Measurements from ENCODE around the gene LTC4S.

Gene LTC4S

DNA sequence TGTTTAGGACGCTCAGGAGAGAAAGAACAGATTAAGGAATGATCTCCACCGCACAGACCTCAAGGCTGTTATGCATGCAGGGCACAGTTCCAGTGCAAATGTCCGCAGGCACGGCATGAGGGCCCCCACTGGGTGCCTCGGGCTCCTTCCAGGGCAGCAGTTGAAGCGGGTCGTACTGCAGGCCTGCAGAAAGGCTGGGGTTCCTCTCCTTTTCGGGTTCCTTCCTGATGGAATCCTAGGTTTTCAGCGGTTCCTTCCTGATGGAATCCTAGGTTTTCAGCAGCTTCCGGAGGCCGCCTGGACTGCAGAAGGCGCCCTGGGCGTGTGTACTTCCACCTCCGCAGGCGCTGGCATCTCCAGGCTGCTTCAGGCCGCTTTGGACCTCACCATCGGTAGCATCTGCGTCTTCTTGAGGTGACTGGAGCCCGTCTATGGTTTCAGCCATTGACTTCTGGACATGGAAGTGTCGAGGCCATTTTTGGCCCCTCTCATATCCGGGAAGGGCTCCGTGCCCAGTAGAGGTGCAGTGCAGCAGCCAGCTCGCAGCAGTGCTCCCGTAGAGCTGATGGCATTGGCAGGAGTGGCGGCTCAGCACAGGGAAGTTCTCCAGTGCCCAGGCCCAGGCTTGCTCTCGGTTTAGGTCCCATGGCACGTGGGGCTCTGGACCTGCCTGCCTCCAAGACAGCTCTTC lies 18.5 kb downstream of the LTC4S start:
- no peak for DNase-seq (ENCODE audit: low spot score)

DNA sequence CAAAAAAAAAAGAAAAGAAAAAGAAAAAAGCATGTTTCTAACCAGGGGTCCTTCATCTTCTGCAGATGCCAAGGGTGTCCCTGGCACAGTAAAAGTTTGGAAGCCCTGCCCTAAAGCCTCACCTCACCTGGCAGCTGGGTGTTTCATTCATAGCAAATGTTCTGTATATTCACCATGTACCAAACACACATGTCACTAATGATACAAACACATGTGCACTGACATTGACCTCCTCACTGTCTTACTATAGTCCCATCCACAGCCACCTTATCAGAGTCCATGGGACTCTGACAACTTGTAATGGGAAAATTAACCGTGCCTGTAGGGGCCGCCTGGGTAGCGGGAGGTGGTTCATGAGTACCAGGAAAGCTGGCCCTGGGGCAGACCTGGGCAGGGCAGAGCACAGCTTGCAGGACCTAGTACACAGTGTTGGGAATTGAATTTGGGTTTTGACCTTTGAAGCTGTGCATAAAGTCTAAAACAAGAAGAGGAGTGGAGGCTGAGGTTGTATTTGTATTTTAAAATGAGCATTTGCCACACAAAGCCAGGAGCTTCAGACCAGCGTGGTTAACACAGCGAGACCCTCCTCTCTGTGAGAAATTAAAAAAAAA lies 19.3 kb downstream of the LTC4S start:
- DNase-seq (ENCODE audit: low spot score), result no peak

DNA sequence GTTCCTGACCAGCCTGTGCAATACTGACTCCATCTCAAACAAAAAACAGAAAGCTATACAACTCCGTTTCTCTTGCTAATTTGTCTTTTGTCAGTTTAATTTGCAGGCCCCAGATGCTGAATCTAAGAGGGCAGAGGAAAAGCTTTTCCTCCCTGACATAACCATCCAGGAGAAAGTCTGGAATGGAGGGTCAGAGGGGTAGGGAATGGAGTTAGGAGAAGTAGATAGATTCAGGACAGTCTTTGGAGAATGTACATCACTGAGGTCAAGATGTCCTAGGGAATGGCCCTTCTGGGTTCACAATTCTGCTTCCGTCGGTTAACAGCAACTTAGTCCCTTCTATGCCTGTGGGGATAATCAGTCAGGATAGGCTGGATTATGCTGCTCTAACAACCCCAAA lies 20.3 kb downstream of the LTC4S start:
- no peak for DNase-seq (ENCODE audit: low spot score)

DNA sequence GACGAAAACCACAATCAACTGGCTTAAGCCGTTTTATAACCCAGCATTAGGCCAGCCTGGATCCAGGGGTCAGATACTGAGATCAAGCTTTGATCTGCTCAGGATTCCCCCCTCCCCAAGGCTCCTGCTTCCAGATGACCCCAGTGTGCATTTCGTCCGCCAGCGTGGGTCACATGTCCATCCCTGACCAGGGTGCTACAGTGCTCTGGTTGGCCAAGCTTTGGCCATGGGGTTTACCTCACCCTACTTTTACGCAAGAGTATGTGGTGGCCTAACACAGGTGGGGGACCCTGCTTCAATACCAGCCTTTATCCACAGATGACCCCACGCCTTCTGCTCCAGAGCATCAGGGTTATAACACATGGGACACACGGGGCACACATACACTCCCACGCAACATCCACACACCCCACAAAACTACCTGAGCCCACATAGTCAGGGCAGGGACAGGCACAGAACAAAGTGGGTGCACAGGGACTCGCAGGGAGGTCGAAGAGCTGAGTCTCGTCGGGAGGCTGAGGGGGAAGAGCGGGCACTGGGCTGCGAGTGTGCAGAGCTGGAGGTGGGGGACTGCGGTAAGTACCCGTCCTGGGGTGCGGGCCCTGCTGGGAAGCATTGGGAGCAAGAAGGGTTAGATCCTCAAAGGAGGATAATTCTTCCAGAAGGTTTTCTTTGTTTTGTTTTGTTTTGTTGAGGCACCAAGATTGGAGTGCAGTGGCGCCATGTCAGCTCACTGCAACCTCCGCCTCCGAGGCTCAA lies 21.9 kb downstream of the LTC4S start:
- no peak for DNase-seq (ENCODE audit: low spot score)

DNA sequence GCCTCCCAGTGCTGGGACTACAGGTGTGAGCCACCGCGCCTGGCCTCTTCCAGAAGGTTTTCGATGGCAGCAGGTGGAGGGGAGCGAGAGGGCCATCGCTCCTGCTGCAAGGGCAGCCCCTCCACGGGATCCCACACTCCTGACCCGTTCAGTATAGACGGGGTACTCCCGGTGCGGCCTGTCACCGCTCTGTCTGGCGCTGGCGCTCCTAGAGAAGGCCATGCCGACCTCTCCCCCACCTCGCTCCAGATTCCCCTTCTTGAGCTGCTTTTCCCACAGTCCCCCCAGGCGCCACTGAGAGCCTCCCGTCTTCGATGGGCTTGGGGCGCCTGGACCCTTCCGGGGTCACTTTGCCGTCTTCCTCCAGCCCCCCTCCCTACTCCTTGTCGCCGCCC lies 22.6 kb downstream of the LTC4S start:
- DNase-seq (ENCODE audit: low spot score), result no peak

DNA sequence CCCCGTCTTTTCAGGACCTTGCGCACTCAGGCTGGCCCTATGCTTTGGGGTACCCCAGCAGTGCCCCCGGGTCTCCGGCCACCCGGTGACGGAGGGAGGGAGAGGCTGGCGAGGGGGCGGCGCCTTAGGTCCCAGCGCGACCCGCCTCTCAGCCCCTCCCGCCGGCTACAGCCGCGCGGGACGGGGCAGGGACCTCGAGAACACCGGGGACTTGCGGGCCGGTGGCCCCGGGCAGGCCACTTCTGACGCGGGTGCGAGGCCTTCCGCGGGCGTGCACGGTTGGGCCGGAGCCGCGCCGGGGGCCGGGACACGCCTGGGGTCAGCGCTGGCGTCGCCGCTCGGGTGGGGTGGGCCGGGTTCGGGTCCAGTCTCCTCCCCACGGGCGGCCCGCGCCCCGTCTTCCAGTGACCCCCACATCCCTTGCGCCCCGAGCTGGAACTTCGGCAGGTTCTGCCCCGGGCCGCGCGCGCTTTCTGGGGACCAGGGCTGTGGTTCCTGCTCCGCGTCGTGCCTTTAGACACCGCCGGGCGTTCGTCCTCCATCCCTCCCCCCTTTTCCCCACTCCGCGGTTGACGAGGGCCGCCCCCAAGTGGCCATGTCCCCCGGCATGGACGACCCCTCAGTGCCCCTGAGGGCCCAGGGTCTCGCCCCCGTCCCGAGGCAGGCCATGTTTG lies 23.1 kb downstream of the LTC4S start:
- no peak for DNase-seq (ENCODE audit: low spot score)

DNA sequence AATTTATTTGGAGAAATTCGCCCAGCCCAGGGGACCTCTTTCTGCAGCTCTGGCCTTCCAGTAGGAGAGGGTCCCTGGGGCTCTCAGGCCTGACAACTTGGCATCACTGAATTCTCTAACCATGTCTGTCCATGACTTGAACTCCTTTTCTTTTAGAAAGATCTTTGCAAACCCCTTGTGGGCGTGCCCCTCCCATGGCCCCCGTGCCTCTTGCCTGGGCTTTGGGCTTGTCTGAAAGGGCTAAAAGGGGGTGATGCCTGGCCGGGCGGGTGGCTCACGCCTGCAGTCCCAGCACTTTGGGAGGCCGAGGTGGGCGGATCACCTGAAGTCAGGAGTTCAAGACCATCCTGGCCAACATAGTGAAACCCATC lies 23.7 kb downstream of the LTC4S start:
- DNase-seq (ENCODE audit: low spot score), result no peak

DNA sequence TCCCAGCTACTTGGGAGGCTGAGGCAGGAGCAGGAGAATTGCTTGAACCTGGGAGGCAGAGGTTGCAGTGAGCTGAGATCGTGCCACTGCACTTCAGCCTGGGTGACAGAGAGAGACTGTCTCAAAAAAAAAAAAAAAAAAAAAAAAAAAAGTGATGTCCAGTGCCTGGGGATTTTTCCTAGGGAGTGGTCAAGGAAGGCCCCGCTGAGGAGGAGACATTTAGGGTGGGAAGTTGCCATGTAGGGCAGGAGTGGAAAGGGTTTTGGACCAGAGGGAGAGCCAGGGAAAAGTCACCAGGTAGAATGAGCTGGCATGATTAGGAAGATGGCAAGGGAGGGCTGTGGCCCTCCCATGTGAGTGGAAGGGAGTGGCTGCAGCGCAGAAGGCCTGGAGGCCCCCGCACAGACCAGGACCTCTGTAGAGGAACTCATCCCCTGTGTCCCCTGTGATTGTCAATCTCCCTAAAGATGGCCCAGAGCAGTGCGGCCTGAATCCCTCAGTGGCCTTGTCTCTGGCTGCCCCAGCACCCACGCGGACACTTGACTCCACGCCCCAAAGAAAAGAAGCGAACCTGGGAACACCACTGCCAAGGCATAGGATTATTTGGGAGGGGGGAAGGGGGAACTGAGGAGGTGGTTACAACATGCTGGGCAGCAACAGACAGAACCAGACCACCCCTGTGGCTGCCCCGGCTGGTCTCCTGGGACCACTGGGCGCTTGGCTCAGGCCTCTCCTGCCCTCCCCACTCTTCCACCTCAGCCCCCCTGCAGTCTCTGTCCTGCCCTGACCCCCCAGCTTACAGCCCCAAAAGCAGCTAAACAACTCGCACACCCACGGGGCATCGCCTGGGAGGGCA lies 24.3 kb downstream of the LTC4S start:
- no peak for DNase-seq (ENCODE audit: low spot score)

DNA sequence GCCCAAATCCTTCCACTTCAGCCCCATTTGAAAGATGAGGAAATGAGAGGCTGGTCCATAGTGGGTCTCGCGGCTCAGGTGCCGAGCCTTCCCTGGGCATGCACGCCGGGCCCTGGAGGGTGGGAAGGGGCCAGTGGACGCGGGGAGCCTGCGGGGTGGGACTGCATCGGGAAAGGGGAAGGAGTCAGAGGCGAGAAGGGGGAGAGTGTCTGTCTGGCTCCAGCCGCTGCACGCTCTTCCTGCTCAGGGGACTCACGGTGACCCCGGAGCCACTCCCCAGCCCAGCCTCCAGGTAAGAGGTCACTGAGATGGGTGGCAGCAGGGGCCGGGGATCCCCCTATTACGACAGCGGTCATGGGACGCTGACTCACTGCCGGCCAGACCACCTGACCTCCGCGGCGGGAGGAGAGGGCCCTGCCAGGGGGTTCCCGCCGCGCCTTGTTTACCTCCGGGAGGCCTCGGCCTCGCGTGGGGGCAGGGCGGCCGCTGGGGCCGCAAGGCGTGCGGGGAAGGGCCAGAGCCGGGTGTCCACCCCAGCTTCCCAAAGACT lies 25.0 kb downstream of the LTC4S start:
- DNase-seq (ENCODE audit: low spot score), result peak; percentile 94

DNA sequence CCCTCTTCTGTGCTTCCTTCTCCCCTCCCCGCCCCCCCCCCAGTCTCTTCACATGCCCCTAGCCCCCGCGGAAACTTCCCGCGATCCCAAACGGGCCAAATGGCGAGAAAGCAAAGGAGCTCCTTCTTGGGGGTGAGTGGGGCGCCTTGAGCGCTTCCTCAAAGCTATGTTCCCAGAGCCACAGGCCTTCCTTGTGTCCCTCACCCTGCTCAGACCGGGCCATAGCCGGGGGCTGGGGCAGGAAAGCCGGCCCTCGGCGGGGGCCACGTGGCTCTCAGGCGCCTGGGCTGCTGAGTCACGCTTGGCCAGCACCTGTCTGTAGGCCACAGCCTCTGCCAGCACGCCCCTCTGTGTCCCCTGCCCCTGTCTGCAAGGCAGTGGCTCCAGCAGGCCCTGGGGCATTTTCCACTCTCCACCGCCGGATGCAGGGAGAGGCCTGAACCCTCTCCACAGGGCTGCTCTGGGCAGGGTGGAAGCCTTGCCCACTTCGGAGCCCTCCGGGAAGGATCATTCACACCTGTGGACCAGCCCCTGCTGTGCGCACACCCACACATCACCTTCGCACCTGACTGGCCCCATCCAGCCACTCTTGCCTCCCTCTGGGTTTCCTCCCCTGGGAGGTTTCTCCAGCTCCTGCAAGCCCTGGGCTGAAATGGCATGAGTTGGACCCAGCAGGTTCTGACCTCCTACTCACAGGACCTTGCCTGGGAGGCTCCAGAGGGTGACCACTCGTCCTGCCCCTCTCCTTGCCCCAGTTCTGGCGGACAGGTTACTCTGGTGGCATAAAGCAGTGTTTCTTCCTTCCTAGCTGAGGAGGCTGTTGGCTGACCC lies 25.7 kb downstream of the LTC4S start:
- peak; percentile 72 for DNase-seq (ENCODE audit: low spot score)

DNA sequence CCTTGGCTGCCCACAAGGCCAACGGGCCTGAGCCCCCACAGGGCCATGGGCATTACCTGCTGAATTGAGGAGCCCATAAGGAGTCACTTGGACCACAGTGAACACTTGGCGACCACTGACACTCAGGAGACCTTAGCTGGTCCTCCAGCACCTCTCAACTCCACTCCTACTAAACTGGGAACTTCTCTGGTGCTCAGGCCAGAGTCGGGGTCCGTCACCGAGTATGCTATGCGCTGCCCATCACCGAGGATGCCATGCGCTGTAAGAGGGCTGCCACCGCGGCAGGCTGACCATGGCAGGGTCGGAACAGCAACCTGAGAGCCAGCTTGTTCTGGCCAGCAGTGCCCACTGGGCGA lies 26.3 kb downstream of the LTC4S start:
- no peak for DNase-seq (ENCODE audit: low spot score)

DNA sequence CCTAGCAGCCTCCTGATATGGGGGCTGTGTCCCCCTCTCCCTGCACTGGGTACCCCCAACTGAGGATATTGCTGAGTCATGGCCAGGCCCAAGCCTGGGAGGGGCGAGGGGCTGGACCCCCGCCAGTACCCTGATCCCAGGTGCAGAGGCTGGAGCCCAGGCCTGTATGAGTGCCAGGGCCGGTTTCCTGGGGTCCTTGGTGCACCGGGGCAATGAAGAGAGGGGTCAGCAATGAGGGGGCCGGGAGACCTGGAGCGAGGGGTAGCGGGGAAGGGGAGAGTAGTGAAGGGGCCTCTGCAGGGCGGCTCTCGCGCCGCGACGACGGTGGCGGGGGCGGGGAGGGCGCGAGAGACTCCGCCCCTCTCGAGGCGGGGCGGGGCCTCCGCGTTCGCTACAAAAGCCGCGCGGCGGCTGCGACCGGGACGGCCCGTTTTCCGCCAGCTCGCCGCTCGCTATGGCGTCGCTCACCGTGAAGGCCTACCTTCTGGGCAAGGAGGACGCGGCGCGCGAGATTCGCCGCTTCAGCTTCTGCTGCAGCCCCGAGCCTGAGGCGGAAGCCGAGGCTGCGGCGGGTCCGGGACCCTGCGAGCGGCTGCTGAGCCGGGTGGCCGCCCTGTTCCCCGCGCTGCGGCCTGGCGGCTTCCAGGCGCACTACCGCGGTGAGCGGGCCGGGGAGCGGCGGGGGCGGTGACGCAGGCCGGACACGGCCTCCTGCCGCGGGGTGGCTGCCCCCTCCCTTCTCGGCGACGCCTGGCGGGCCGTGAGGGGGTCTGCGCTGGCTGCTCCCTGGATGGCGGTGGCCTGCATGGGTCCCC lies 26.9 kb downstream of the LTC4S start, which contains the start of gene SQSTM1:
SQSTM1 (plus strand) TSS at position 423 of the 815 bp plus-strand sequence; CDS start at position 455, 32 bp downstream.
- peak; percentile 89 for DNase-seq (ENCODE audit: low spot score)

DNA sequence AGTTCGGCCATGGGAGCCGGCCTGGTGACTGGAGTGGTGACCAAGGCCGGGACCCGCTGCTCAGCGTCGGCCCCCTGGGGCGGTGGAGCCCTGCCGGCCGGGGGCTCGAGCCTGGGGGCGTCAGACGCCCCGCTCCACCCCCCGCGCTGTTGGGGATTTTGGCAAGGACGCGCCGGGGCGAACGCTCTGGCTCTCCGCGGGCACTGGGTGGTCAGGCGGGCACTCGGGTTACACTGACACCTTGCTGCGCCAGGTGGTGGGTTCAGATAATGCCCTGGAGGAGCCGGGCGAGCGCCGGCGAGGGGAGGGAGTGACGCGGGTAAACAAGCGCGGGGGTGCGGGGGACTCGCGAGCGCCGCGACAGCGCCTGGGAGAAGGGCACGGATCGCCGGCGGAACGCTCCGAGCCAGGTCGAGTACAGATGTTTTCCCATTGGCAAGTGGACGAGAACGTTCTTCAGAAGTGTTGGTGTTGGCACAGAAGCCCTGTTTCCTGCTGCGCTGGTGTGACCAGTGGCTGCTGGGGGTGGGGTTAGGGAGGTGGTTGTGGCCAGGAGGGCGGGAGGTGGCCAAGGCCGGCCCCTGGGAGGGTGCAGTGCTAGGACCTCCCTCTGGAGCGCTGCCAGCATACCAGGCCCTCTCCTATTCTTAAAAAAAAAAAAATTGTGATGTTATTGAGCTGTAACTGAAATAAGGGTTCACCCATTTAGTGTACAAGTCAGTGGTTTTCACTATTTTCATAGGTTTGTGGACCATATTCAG lies 27.7 kb downstream of the LTC4S start:
- peak; percentile 91 for DNase-seq (ENCODE audit: low spot score)

DNA sequence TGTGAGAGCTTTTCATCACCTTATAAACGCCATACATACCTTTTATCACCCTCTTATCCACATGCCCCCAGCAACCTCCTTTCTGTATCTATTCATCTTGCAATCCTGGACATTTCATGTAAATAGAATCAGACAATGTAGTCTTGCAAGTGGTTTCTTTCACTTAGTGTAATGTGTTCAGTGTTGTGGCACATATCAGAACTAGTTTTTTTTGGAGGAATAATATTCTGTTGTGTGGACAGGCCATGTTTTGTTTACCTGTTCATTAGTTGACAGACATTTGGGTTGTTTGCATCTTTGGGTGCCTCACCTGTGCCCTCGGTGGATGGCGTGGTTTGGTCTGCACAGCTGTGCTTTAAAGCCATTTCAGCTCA lies 28.3 kb downstream of the LTC4S start:
- no peak for DNase-seq (ENCODE audit: low spot score)

DNA sequence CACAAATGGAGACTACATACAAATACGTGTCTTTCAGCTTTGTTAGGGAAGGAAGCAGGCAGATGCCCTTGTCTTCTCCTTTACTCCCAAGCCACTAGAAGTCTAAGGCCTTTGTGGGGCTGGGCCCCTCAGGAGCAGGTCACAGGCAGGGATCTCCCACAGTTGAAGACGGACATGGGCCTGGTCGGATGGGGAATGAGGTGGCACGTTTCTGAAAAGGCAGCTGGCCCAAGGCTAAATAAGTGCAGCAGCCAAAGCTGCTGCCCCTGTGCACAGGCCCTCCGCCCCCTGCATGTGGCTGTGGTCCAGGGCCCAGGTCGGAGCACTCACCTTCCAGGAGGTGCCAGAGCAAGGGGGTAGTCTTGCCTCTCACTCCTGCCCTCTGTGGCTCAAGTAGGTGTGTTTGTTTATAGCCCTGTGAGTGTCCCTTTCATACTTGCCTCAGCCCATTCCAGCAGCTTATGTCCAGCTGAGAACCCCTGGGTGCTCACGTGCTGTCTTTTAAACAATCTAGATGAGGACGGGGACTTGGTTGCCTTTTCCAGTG lies 28.7 kb downstream of the LTC4S start:
- no peak for DNase-seq (ENCODE audit: low spot score)

DNA sequence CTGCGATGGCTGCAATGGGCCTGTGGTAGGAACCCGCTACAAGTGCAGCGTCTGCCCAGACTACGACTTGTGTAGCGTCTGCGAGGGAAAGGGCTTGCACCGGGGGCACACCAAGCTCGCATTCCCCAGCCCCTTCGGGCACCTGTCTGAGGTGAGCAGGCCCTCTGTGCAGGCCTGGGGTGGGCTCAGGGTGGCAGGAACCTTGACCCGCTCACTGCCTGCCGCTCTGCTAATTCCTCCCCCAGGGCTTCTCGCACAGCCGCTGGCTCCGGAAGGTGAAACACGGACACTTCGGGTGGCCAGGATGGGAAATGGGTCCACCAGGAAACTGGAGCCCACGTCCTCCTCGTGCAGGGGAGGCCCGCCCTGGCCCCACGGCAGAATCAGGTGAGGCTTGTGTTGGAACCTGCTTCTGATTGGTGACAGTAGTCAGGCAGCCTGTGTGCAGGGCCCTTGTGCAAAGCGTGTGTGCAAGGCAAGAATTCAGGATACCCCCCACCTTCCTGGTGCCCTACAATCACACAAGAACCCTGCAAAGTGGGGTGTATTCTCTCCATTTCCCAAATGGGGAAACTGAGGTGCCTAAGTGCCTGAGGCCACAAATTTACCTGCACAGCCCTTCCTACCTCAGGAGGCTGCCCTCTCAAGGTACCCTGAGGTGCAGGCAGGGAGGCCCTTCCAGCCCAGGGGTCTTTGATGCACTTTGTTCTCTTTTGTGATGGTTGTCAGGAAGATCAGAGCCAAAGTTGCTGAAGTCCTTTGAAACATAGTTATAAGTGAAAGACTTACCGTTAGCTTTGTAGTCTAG lies 30.4 kb downstream of the LTC4S start:
- DNase-seq (ENCODE audit: low spot score), result no peak

DNA sequence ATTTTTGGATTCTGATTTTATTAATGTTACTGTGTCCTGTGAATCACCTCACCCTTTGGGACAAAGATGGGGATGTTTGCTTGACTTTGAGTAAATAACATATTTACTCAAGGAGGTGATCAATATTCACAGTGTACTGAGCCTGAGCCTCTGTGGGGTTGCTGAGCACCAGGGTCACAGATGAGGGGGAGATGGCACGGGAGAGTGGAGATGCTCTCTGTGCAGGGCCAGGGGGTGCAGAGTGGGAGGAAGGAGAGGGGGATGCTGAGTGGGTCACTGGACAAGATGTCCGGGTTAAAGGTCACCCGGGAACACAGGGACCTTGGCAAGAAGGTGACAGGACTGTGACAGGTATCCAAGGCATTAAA lies 30.9 kb downstream of the LTC4S start:
- no peak for DNase-seq (ENCODE audit: low spot score)

DNA sequence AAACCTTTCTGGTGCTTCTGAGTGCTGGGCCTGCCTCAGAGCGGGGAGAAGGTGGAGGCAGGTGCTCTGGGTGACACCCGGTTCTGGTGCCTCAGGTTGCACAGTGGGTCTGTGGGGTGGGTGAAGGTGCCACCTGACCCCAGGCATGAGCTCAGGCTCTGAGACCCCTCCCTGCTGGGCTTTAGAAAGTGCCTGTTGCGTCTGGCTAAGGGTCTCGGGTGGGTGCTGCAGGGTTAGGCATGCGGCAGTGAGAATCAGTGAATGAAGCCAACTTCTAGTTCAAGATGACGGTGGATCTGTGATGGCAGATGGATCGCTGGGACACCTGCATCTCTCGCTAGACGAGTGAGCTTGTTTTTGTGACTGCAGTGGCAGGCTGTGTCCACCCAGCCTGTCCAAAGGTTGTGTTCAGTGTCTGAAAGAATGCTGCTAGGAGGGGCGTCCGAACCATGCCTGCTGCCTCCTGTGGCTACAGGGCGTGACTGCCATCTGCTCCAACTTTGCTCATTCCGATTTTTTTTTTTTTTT lies 31.9 kb downstream of the LTC4S start:
- no peak for DNase-seq (ENCODE audit: low spot score)
